GM19043 (cell line): ENCODE results near the gene CDK11A.

ENCODE experiments used
- ATAC-seq: cut with Tn5 transposase; IDR thresholded peaks from one replicate; pipeline ENCODE4 v1.9.1; 2021; ENCODE audit warnings: low read depth; ENCODE audit not compliant: unreplicated experiment

The CDK11A gene

GRCh38 chr1:1724035-1724864 is at the start of gene CDK11A:
Gene CDK11A (minus strand): TSS chr1:1724357. CDS start chr1:1722818, 1,539 bp downstream.
- ATAC-seq = peak; percentile 97

- no peak for ATAC-seq
Observed at GRCh38 chr1:1773874-1774273, 49.7 kb upstream of the CDK11A start.

GRCh38 chr1:1771096-1771495 is 46.9 kb upstream of the CDK11A start:
- ATAC-seq = no peak

GRCh38 chr1:1770102-1770501 is 45.9 kb upstream of the CDK11A start:
- no peak for ATAC-seq

GRCh38 chr1:1768249-1768992 is 44.3 kb upstream of the CDK11A start:
- no peak for ATAC-seq

- no peak for ATAC-seq
Observed at GRCh38 chr1:1764876-1765470, 40.8 kb upstream of the CDK11A start.

GRCh38 chr1:1763657-1764621 is 39.8 kb upstream of the CDK11A start:
- no peak for ATAC-seq

GRCh38 chr1:1761504-1762376 is 37.6 kb upstream of the CDK11A start:
- ATAC-seq = no peak

- no peak for ATAC-seq
Observed at GRCh38 chr1:1760715-1761114, 36.6 kb upstream of the CDK11A start.

- no peak for ATAC-seq
Observed at GRCh38 chr1:1760345-1760650, 36.1 kb upstream of the CDK11A start.

- ATAC-seq = no peak
Observed at GRCh38 chr1:1759456-1760344, 35.5 kb upstream of the CDK11A start.

- no peak for ATAC-seq
Observed at GRCh38 chr1:1758692-1759455, 34.7 kb upstream of the CDK11A start.

GRCh38 chr1:1758059-1758621 is 34.0 kb upstream of the CDK11A start:
- no peak for ATAC-seq

- no peak for ATAC-seq
Observed at GRCh38 chr1:1757422-1758058, 33.4 kb upstream of the CDK11A start.

- ATAC-seq = no peak
Observed at GRCh38 chr1:1756661-1757421, 32.7 kb upstream of the CDK11A start.

GRCh38 chr1:1755852-1756251 is 31.7 kb upstream of the CDK11A start:
- ATAC-seq = no peak
